OCI-M1 (cell line): ENCODE results near the gene PRLH.

Experiments used
- DNase-seq: peaks from one replicate; lab custom pipeline; 2025; lab: John Stamatoyannopoulos, UW

Gene PRLH

GRCh38 chr2:237565974-237566373 is 400 bp upstream of the PRLH start:
- no peak for DNase-seq

- DNase-seq: no peak
Measured at GRCh38 chr2:237567276-237568029, 1.1 kb downstream of the PRLH start.

GRCh38 chr2:237568121-237568660 is 1.8 kb downstream of the PRLH start:
- no peak for DNase-seq

- no peak for DNase-seq
Measured at GRCh38 chr2:237569041-237569440, 2.7 kb downstream of the PRLH start.

DNA sequence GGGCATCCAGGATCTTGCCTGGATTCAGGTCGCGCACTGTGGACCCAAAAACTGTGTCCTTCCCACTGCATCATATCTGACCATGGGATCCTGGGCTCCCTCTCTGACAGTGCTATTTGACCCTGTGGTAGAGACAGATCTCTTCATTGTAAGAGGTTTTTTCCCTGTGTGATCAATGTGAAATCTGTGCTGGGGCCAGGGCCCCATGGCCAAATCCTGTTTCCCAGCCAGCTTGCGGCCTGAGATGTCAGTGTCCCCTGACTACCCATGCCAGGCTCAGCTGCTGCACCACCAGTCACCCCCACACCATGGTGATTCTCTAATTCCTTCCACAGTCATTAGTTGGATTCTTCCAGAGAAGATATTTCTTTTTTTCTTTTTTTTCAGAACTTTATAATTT is 3.5 kb downstream of the PRLH start:
- no peak for DNase-seq

DNA sequence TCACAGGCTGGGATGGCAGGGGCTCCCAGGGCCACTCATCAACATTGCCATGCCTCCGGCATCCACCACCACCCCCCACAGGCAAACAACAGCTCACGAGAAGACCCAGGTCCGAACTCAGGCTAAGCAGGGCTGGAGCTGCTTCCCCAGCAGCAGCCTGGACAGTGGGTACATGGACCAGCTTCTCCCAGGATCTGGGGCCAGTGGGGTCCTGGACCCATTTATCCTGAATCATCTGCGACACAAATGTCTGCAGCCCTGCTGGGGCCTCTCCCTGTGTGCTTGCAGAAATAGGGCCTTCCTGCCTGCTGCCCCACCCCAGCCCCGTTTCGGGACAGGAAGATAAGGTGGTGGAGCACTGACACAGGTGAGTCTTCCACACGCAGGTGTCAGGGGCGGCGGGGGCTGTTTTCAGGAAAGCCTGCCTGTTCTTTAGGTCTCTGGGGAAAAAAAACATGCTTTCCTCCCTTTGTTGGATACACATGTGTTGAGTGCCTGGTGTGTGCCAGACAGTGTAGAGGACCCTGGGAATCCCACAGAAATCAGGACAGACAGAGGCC is 4.5 kb downstream of the PRLH start:
- DNase-seq: no peak

- DNase-seq: no peak
Measured at GRCh38 chr2:237571551-237571950, 5.2 kb downstream of the PRLH start.

DNA sequence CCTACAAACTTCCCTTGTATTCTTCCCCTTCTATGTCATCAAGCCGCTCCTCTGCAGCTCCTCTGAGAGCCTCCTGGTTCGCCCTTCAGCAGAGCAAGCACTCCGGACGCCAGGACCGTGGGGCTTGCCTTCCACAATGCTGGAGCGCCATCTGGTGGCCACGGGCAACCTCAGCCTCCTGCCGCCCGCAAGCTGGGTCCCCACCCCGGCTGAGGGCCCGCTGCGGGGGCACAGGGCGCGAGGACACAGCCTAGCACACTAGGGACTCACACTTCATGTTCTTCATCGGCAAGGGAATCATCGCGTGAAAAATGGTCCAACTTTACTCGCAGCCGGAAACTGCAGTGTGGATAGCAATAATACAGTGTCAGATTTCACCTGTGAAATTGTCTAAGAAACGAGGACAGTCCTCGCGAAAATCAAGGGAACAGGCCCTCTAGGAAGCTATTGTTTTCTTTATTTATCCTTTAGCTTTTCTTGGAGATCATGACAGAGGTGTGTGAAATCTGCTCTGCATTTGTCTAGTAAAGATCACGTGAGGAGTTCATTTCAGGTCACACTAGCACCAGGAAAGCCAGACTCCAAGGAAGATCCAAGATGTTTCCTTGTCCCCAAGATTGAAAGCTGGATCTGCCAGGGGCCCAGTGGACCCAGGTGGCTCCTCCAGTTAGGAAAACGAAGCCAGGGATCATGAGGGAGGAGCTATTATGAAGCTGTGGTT is 5.8 kb downstream of the PRLH start:
- DNase-seq: peak; percentile 86

DNA sequence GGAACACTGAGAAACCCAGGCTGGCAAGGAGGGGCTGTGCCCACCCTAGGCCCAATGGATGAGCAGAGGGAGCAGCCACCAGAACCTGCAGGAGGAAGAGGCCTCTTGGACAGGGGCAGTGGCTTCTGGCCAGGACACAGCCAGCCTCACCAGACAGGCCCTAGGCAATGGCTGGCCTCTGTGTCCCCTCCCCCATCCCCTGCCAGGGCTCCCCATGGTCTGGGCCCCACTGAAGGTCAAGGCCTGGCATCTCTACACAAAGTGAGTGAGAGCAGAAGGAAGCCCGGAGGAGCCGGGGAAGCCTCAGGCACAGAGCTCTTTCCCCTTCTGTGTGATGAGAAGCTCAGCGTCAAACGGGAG is 6.3 kb downstream of the PRLH start:
- DNase-seq: no peak

- DNase-seq: no peak
Measured at GRCh38 chr2:237573721-237574415, 7.5 kb downstream of the PRLH start.

- no peak for DNase-seq
Measured at GRCh38 chr2:237574467-237574866, 8.1 kb downstream of the PRLH start.

- DNase-seq: no peak
Measured at GRCh38 chr2:237574894-237575868, 8.8 kb downstream of the PRLH start.

DNA sequence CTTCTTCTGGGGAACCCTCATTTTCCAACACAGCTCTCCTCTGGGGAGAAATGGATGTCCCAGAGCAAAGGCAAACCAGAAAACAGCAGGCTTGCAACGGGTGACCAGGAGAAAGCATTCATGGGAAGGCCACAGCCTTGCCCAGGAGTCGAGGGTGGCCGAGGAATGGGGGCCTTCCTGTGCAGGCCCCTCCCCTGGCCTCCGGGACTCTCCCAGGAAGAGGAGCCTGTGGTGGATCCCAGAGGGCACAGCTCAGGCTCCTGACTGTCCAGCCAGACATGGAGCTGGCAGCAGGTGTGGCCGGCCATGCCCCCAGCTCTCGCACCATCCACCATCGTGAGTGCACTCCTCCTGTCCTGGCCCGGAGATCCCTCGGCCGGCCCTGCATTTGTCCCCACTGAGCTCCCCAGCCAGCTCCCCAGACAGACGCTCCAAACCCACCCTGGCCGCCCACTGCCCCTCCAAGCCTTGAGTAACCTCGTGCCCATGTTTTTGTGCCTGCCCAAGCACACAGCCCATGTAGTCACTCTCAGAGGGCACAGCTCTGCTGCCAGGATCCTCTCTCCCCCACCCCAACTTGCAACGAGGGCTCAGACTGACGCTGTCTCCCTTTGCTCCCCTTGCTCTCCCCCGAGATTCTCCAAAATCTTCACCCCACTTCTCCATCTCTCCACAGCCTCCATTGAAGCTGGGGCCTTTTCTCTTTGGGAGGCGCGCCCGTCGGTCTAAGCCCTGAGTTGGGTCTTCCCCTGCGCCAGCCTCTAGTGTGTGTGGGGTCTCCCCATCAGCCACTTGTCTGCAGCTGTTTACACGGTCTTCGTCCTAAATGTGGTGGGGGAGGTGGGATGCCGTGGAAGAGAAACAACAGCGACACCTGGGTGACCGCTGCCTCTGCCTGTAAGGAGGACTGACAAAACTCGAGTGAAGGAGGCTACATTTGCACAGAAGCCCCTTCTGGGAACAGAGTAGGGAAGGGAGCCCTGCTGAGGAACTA is 9.8 kb downstream of the PRLH start:
- DNase-seq: no peak

DNA sequence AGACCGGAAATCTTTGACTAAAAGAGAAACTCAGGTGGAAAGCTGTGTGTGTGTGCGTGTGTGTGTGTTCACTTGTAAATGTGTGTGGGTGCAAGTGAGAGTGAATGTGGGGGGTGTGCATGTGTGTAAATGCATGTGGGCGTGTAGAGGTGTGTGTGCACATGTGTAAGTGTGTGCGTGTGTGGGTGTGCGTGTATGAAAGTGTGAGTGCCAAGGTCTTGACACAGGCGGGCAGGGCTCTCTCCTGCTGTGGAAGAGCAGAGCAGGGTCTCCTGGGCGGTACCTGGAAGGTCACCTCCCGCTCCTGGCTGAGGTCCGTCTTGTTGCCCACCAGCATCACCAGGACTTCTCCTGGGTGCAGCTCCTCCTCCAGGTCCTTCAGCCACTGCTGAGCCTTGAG is 10.6 kb downstream of the PRLH start:
- DNase-seq: no peak

DNA sequence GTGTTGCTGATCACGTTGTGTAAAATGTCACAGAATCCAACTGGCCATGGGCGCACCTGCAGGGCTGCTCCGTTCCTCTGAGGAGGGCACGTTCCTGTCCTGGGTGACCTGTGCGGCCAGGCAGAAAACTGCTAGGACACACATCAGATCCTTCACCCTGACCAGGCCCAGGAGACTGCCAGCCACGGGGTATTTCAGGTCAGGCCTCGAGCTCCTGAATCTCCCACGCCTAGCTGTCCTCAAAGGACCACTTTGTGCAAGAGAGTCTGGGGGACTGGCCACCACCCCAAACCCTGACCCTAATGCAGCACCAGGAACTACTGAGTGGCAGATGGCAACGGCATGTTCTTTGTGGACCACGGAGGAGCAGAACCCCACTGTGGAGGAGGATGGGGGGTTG is 11.1 kb downstream of the PRLH start:
- no peak for DNase-seq

GRCh38 chr2:237577956-237578870 is 11.8 kb downstream of the PRLH start:
- no peak for DNase-seq

DNA sequence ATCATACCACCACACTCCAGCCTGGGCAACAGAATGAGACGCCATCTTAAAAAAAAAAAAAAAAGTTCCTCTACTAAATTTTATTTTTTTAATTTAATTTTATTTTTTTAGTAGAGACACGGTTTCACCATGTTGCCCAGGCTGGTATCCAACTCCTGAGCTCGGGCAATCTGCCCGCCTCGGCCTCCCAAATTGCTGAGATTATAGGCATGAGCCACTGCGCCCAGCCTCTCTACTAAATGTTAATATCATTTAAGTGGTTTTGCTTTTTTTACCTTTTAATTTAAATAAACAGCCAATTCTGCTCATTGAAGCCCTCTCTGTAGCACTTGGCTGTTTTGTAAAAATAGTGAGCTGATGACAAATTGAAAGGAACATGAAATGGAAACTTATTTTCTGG is 15.0 kb downstream of the PRLH start:
- no peak for DNase-seq

DNA sequence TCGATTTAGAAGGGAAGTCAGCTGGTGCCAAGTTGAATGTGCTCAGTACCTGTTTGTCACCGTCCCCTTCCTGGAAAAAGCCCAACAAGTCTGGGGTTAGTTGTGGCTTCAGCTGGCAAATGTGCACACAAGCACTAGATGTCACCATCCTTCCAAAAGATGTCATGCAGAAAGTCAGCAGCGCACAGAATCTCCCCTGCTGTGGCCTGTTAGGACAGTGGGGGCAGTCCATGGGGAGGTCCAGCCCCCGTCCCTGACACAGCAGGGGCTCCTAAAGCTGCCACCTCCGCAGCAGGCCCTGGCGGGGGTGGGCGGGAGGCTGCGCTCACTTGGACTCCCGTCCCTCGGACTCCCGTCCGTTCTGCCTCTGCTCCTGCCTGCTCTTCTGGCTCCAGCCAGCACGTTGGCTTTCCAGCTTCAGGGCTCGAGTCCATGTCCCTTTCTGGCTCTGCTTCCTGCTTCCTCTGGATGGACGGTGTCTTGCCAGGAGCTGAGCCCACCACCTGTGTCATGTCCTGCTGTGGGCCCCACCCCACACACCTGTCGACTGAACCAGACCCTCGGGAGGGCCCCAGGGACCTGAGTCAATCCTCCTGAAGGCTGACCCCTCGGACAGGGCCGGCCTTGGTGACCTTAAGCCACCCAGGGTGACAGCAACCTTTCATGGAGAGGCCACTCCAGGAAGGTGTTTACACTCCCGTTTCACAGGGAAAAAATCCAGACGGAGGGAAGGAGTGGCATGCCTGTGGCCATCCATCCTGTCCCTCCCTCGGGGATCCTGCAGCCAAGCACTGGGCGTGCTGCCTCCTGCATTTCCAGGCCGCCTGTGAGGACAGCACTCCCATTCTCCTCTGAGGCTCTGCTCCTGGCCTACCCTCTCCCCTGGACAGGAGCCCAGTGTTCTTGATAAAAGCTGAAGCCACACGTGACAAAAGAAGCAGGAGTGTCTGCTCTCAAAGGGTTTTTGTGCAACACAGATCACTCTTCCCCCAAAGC is 15.7 kb downstream of the PRLH start:
- peak; percentile 41 for DNase-seq
